IMR-90 (cell line): ENCODE data around the gene MNAT1.

Experiments used
- CHD1 ChIP-seq: IDR thresholded peaks from 2 replicates; pipeline ENCODE4 v1.6.1; 2012; ENCODE audit warnings: low read depth, low read length, improper control_type of control experiment
- RCOR1 ChIP-seq: IDR thresholded peaks from 2 replicates; pipeline ENCODE4 v1.6.1; 2012; ENCODE audit warnings: mild to moderate bottlenecking, low read length, improper control_type of control experiment; ENCODE audit not compliant: insufficient replicate concordance
- SMC3 ChIP-seq: fragments of 150-350 bp; IDR thresholded peaks from 2 replicates; pipeline ENCODE4 v1.6.1; 2016; ENCODE audit warnings: low read depth, mild to moderate bottlenecking, antibody characterized with exemption, low read length, moderate library complexity
- TF ChIP-seq, protein P1 (sequence below): conservative IDR thresholded peaks from 2 replicates; pipeline ENCODE4 v1.5.1; 2012; ENCODE audit warnings: mild to moderate bottlenecking, low read depth, low read length, improper control_type of control experiment

DNA sequence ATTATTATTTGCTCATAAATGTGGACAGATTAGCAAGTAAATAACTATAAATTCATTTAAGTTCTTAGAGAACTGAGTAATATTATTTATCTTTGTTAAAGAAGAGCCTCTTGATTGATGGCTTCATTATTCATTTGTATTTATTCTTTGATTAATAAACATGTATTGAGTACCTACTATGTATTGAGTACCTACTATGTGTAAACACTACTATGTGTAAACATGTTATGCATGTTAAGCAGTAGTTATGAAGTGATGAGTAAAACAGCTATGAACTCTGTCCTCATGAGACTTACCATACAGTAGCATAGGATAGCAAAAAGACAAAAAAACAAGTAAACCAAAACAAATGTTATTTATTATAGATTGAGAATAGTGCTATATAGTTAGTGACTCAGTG, 61.9 kb downstream of the MNAT1 start:
- no peak for TF ChIP-seq RCOR1
- TF ChIP-seq, protein P1, sequence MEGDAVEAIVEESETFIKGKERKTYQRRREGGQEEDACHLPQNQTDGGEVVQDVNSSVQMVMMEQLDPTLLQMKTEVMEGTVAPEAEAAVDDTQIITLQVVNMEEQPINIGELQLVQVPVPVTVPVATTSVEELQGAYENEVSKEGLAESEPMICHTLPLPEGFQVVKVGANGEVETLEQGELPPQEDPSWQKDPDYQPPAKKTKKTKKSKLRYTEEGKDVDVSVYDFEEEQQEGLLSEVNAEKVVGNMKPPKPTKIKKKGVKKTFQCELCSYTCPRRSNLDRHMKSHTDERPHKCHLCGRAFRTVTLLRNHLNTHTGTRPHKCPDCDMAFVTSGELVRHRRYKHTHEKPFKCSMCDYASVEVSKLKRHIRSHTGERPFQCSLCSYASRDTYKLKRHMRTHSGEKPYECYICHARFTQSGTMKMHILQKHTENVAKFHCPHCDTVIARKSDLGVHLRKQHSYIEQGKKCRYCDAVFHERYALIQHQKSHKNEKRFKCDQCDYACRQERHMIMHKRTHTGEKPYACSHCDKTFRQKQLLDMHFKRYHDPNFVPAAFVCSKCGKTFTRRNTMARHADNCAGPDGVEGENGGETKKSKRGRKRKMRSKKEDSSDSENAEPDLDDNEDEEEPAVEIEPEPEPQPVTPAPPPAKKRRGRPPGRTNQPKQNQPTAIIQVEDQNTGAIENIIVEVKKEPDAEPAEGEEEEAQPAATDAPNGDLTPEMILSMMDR: no peak
- no peak for TF ChIP-seq CHD1
- no peak for TF ChIP-seq SMC3
